Glomerular endothelial cell (primary cell): ENCODE results near the gene ECE1. TPM values are rescaled to one million over a fixed set of nuclear protein-coding genes. Genes with fewer than 3 reads are reported as not detected.
A peak's percentile ranks its signal among the peaks of the same experiment; 100 is the strongest.

Source experiments
- DNase-seq: peaks from one replicate; pipeline ENCODE4 v3.0.0-alpha.2; 2011; ENCODE audit warnings: low read depth, low spot score; ENCODE audit errors: extremely low read depth
- total RNA-seq: library from RNA; depleted of rRNA; stranded (reverse); fragments of >200 nt; gene quantifications from 2 replicates; pipeline ENCODE4 v1.2.3, GENCODE V29; 2015

The ECE1 gene
- total RNA-seq, 1 donor from 2014 or later, result 740 TPM

DNA sequence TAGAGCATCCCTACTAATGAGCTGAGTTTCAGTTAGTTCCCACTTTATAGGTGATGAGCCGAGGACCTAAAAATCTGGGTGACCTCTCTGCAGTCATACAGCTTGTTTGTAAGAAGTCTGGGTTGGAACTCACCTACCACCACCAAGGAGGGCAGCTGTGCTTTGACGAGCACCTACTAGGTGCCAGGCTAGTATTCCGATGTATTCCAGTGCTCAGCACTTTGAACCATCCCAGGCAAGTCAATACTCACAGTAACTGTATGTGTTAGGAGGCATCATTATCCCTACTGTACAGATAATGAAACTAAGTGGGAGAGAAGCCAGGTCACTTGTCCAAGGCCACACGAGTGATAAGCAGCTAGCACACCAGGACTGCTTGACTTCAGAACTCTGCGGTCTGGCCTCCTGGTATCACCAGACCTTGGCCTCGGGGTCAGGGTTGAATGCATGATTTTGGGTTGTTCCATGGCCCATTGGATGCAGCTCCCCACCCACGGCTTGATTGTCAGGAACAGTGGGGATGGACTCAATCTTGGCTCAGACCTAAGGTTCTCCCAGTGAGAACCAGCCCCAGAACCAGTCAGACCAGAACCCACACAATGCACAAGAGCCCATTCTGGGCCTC, 20.7 kb downstream of the ECE1 start:
- no peak for DNase-seq

DNA sequence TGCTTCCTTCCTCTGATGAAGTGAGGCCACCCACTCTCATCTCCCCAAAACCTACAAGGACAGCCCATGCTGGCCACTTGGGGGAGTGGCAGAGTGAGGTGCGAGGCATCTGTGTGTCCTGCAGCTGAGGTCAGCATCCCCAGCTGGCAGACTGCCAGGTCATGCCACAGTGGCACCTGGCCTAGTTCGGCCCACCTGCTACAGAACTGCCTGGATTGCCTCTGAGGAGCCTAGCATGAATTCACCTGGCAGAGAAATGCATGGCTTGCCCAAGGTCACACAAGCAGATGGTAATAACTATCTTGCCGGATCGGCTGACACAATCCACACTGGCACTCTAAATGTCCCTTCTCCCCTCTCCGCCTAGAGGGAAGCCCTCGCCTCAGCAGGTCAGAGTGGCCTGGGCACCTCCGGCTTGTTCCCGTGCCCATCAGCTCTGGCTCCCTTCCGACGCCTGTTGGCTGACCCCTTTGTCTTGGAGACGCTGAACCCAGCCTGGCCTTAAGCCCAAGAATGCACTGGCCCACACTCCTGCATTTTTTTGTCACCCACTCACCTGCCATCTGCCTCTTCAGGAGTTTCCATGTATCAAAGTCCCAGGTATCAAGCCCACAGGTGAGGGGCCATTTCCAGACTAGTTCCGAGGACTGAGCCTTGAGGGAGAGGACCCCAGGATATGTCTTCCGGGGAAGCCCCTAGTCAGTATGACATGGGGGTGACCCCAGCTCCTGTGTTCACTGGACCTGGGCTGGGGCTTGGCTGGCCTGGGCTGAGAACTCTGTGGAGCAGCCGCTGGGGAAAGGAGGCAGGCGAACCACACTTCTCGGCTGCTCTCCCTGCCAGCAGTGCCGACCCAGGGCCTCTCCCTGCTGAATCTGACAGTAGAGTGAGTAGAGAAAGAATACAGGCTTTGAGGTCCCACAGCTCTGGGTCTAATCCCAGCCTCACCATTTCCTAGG, 21.7 kb downstream of the ECE1 start:
- DNase-seq, result no peak

DNA sequence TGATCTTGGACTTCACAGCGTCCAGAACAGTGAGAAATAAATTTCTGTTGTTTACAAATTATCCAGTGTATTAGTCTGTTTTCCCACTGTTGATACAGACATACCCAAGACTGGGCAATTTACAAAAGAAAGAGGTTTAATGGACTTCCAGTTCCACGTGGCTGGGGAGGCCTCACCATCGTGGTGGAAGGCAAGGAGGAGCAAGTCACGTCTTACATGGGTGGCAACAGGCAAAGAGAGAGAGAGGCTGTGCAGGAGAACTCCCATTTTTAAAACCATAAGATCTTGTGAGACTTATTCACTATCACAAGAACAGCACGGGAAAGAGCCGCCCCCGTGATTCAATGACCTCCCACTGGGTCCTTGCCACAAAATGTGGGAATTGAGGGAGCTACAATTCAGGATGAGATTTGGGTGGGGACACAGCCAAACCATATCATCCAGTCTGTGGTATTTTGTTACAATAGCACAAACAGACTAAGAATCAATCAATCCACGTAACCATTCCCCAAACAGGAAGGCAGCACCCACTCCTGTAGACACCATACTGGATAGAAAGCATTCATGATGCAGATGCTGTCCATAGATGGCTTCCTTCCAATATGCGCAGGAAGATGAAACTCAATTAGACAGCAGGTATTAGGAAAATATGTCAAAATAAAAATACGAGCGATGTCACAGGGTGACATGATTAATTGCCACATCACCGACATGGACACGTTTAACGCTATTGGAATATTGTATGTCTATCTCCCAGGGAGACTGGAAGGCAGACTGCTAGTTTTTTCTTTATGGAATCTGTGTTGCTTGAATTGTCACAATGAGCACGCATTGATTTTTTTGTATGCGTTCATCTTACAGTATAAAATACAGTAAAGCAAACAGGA, 22.8 kb downstream of the ECE1 start:
- no peak for DNase-seq

DNA sequence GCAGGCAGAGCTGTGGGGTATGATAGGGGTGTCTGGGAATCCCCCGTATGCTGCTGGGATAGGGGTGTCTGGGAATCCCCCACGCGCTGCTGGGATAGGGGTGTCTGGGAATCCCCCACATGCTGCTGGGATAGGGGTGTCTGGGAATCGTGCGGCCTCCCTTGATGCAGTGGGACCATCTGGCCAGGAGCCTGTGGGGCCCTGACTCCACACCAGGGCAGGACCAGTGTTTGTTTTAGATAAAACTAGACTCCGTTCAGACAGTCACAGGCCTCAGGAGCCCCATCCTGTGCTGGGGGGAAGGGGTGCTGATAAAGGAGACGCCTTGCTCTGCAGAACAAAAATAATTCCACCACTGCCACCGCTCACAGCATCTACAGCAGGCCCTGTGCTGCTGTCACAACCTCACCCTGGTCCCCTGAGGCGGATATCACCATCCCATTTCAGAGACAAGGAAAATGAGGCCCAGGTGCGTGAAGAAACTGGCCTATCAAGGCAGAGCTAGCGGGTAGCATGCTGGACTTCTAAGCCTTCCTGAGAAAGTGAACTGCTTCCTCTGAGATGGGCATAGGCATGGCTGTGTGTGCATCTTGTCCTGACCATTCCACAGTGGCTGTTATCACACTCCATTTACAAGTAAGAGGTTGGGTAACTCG, 24.0 kb downstream of the ECE1 start:
- no peak for DNase-seq

DNA sequence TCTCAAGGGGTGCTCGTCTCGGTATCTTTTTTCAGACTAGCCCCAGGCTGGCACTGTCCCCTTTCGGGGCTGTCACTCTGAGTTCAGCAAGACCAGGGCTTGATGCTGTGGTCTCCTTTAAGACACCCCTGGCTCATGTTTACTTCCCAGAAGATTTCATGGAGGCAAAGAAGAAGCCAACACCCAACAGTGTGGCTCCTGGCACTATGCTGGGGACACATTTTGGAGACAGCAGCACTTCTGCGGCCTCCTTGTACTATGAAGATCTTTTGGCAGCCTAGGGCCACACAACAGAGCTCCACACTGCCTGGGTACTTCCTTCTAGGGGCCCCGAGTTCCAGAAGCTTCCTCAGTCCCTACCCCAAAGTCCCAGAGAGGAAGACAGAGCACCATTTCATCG, 24.6 kb downstream of the ECE1 start:
- DNase-seq, result no peak

DNA sequence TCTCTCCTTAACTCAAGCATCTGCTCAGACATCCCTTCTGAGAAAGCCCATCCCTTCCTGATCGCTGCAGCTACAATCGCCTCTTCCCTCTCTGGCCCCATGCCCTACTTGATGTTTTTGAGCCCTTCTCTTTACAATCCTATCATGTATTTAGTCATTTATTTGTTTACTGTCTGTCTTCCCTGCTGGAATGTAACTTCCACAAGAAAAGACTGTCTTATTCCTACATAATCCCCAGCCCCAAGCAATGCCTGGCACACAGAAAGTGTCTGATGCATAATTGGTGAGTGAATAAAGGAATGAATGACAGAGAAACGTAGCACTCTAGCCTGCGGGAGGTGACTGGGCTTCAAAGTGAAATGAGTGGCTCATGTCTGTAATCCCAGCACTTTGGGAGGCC, 25.4 kb downstream of the ECE1 start:
- DNase-seq, result no peak

DNA sequence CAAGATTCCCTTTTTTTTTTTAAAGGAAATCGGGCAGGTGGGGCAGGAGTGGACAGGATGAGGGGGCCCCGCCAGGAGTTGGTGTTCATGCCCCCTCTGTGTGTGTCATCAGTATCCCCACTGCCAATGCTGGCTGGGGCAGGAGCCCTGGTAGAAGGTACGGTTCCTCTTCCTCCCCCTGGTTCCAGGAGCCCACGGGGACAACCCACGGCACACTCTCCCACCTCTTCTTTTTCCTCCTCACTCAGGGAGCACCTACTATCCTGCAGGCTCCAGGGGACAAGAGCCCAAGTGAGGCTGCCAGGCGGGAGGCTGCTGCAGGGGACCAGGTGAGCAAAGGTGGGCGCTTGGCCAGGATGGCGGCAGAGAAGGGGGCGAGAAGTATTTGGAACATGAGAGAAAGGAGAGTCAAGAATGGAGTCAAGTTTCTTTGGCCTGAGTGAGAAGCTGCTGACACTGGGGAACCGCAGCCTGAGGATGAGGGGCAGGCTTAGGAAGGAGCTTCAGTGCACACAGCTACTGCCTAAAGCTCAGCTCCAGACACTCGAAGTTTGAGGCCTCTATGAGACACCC, 26.5 kb downstream of the ECE1 start:
- DNase-seq, result no peak

DNA sequence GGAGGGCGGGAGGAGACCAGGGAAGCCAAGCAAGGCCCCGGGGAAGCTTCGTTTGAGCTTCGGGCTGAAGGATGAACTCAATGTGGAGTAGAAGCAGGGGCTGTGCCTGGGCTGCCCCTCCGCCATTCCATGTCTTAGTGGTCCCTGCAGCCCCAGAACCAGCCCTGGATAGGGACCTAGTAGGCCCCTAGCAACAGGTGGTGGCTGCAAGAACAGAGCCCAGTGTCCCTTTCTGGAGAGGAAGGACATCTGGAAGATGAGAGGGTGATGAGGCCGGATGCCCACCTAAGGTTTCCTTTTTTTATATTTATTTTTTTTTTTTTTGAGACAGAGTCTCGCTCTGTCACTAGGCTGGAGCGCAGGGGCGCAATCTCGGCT, 27.2 kb downstream of the ECE1 start:
- DNase-seq, result no peak

DNA sequence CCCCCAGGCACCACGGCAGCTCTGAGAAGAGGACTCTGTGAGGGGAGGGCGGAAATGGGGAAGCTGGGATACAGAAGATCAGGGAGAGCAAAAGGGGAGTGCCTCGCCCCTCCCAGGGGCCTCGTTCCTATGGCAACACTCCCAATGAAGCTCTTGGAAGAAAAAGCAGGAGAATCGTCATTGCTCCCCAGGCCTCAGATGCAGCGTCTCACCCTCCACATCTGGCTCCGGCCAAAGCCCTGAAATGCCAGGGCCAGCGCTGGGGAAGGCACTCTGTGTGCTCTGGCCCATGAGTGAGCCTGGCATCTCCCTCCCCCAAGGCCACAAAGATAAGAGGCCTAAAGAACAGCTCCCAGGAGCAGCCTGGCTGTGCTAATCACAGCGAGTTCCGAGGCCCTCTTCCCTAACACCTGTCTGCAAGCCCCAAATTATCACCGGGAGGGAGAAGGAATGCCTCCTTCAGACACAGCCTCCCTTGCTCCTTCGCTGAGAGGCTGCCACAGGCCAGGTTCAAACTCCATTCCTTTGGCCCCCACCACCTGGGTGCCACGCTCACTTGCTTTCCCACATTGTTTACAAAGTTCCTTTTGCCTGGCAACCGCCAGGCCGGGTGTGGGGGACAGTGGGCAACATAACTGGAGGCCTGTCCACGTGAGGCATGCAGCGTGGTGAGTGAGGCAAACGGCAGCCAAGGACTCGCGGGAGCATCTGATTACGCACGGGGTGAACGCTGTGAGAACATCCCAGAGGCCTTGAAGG, 27.8 kb downstream of the ECE1 start:
- no peak for DNase-seq

DNA sequence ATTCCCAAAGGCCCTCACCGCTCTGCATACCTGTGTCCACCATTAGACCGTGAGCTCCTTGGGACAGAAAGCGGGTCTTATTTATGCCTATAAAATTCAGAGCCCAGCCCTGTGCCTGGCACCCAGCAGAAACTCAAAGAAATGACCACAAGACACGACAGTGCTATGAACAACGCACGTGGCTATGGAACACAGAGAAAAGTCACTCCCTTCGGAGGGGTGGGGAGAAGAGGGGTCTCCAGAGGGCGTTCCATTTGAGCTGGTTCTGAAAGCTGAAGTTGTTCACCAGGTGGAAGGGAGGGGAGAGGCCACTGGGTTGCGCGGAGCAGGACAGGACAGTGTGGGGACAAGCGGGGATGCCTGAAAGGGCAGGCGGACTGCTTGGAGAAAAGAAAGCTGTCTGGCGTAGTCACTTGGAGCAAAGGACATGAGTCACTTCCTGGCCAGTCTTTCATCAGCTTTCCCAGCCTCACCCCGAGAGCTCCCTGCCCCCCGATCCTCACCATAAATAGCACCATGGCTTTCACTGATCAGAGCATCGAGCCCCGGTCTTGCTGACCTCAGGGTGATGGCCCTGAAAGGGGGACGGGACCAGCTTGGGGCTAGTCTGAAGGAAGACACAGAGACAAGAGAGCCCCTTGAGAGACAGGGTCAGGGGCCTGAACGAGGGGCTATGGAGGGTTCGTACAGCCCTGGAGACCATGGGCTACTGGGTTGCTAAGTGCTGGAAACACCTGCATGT, 28.5 kb downstream of the ECE1 start:
- peak; percentile 88 for DNase-seq

DNA sequence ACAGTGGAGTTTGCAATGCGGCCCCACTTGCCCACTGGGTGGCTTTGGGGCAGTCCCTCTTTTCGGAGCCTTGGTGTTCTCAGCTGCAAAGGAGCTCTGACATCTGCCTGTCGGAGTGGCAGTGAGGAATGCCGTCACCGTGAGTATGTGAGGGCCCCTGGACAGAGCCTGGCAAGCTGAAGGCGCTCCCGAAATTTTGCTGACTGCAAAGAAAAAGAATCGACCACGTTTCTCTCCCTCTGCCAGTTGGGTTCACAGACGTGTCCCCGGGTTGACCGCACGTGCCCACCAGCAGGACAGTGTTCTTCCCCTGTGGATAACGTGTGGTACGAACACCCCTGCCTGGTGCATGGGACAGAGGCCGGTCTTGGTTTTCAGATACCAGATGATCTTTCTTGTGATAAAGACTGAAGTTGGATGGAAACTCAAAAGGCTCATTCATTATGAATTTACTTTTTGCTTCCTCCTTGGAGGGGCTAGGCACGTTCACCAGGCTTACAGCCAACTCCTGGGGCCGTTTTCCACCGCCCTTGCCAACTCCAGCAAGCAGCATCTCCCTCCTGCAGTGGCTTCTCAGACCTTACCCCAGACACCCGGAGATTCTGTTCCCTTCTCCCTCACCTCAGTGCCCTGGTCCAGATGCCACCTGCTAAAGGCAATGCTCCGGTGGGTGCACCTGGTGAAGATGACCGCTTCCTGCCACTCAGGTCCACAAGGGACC, 29.7 kb downstream of the ECE1 start:
- DNase-seq, result no peak

DNA sequence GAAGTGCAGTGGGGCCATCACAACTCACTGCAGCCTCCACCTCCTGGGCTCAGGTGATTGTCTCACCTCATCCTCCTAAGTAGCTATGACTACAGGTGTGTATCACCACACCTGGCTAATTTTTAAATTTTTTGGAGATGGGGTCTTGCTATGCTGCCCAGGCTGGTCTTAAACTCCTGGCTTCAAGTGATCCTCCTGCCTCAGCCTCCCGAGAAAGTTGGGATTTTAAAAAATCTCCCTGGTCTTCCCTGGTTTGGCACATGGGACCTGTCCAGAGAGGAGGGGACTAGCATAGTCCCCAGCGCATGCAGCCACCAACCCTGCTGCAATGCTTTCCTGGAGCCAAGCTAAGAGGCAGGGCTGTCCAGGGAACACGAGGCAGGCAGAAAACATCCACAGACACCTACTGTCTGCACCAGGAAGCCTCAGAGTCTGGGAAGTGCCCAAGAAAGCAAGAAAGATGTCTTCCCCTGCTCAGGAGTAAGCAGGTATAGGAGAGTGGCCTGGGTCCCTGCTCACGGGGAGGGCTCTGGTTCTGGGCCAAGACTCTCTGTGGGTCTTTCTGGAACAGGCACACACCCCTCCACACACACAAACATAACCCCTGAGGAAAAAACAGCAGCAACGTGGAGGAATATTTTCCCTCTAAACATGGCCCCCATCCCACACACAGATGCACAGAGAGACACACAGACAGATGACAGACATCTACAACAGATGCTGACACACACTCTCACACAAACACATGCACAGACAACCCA, 30.8 kb downstream of the ECE1 start:
- no peak for DNase-seq

DNA sequence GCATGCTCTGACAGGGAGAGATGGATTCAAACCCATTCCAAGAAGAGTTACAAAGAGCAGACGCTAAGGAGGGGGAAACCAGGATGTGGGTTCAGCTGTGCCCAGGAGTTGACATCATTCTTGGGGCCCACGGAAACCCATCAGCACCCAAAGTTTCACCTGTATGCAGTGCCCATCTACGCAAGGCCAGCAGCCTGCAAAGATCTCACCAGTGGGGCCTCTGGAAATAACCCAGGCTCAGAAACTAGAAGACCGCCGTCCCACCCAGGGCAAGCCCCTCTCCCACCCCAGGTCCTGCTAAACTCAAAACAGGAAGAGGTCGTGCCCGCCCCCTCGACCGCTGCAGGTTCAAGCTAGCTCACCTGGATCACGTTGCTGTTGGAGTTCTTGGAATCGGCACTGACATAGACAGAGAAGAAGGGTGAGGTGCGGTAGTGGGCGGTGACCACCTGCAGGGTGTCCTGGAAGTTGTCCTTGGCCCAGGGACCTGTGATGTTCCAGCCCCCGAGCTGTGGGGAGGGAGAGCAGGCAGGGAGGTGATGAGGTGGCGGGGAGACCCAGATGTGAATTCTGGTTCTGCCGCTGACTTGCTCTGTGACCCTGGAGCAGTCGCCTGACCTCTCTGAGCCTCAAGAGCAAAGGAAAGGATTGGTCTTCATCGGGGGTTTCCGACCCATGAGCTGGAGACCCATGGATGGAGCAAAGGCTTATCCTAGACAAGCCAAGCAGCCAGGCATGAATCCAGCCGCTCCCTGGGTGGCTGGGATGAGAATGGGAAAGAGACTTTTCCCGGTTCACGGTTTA, 31.7 kb downstream of the ECE1 start:
- no peak for DNase-seq

DNA sequence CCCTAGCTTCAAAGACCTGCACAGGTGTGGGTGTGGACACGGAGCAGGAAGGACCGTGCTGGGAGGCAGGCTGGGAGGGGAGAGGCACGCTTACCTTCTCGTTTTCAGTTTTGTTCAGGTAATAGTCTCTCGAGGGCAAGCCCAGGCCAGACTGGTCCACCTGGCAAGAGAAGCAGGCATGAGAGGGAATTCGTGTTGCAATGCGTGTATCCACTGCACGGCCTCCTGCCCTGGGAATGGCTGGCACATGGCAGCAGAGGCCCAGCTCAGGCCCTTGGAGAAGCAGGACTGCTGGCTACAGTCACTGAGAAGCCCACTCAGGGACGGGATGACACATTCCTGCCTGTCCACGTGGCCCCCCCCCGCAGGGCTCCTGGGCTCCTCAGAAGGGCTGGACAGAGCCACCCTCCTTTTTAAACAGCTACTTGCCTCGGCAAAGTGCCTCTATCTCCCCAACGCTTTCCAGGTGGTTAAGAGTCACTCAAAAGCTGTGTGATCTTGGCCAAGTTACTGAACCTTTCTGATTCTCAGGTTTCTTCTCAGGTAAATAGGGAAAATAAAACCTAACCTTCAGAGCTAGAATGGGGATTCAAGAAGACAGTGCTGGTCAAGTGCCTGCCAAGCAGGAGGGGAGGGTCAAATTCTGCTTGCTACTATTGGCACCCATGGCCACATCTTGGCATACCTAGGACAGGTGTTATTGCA, 32.7 kb downstream of the ECE1 start:
- DNase-seq, result no peak

DNA sequence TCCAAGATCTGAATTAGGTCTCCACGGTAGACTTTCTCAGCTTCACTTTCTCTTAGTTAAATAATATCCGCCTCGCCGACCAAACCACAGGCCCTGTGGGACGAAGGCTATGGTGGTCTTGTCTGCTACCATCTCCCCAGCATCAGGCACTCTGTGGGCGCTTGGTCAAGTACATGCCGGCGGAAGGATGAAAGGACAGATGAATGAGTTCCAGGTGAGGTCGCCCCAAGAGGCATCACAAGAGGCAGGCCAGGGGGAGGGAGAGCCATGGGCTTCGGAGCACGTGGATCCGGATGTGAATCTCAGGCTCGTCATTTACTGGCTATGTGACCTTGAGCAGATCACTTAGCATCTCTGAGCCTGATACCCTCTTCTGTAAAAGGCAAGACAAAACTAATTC, 33.5 kb downstream of the ECE1 start:
- DNase-seq, result no peak

DNA sequence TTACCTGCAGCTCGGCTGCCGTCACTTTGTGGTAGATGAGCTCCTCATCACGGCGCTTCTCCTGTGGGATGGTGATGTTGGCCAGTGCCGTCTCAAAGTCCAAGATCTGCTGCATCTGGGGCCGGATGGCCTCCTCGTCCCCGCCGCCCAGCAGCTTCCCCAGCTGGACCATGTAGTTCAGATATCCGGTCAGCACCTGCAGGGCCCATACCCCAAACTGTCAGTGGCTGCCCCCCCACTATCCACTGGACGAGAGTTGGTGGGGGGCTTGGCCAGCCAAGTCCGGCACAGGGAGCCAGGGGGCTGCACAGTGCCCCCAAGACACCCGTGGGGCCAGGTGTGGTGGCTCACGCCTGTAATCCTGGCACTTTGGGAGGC, 34.3 kb downstream of the ECE1 start:
- DNase-seq, result no peak
